GM03348 (cell line): ENCODE results near the gene UROS.

Experiments
- DNase-seq: peaks from one replicate; pipeline ENCODE4 v3.0.0; 2012; ENCODE audit warnings: low spot score

Gene UROS

GRCh38 chr10:125836746-125837145, 13.7 kb upstream of the UROS start:
- DNase-seq = no peak

GRCh38 chr10:125828311-125828710, 5.3 kb upstream of the UROS start:
- DNase-seq = no peak

GRCh38 chr10:125827133-125827532, 4.1 kb upstream of the UROS start:
- DNase-seq = no peak

- DNase-seq = peak; percentile 24
Measured at GRCh38 chr10:125824736-125825135, 1.7 kb upstream of the UROS start.

GRCh38 chr10:125823663-125824251, 699 bp upstream of the UROS start:
- DNase-seq = peak; percentile 20

- no peak for DNase-seq
Measured at GRCh38 chr10:125820701-125821100, 2.4 kb downstream of the UROS start.

- no peak for DNase-seq
Measured at GRCh38 chr10:125817337-125817946, 5.6 kb downstream of the UROS start.

GRCh38 chr10:125816548-125816947, 6.5 kb downstream of the UROS start:
- no peak for DNase-seq

GRCh38 chr10:125815764-125816163, 7.3 kb downstream of the UROS start:
- no peak for DNase-seq

- DNase-seq = peak; percentile 34
Measured at GRCh38 chr10:125812128-125812750, 10.8 kb downstream of the UROS start.

GRCh38 chr10:125811251-125811650, 11.8 kb downstream of the UROS start:
- peak; percentile 54 for DNase-seq

GRCh38 chr10:125808047-125808446, 15.0 kb downstream of the UROS start:
- DNase-seq = no peak

GRCh38 chr10:125802739-125803138, 20.3 kb downstream of the UROS start:
- DNase-seq = no peak

GRCh38 chr10:125802131-125802530, 20.9 kb downstream of the UROS start:
- DNase-seq = no peak

GRCh38 chr10:125801574-125801973, 21.5 kb downstream of the UROS start:
- DNase-seq = no peak

- no peak for DNase-seq
Measured at GRCh38 chr10:125799451-125800182, 23.4 kb downstream of the UROS start.

GRCh38 chr10:125797994-125798662, 24.9 kb downstream of the UROS start:
- no peak for DNase-seq

- no peak for DNase-seq
Measured at GRCh38 chr10:125797424-125797823, 25.6 kb downstream of the UROS start.

- no peak for DNase-seq
Measured at GRCh38 chr10:125795637-125796190, 27.3 kb downstream of the UROS start.

GRCh38 chr10:125795128-125795527, 27.9 kb downstream of the UROS start:
- DNase-seq = no peak

GRCh38 chr10:125792342-125793300, 30.4 kb downstream of the UROS start:
- DNase-seq = no peak
